Endothelial cell of umbilical vein (primary cell): ENCODE data around the gene DGLUCY. TPM values are rescaled to one million over a fixed set of nuclear protein-coding genes. Genes with fewer than 3 reads are reported as not detected.

Experiments used
- BruUV-seq: library from RNA; stranded (reverse); fragments of 400-500 nt; replicated peaks from 2 replicates; lab custom pipeline; 2021; lab: Mats Ljungman, UMichigan
- CTCF ChIA-PET: fragments of 300-600, 350-600 bp; sonication (Branson Sonifier 250); formaldehyde crosslinking; loops from one replicate; lab custom pipeline; 2021; ENCODE audit warnings: antibody characterized with exemption, inconsistent platforms; lab: Charles Lee
- POLR2A ChIA-PET: fragments of 300-600, 350-600 bp; sonication (Branson Sonifier 250); formaldehyde crosslinking; loops from one replicate; lab custom pipeline; 2021; ENCODE audit warnings: antibody characterized with exemption, inconsistent platforms; lab: Charles Lee
- DNase-seq: peaks from one replicate; pipeline ENCODE4 v3.0.0-alpha.2; 2011; ENCODE audit warnings: low read depth, low spot score
- FAIRE-seq: peaks from 2 replicates; lab custom pipeline; 2011; peaks lifted over from hg19 to GRCh38; lab: Jason Lieb, UNC
- H2AFZ ChIP-seq: 2 replicates; pipeline ENCODE4 v1.6.0; 2012; ENCODE audit warnings: low read depth, low read length, control low read depth, inconsistent platforms
- H3K27ac ChIP-seq: 2 replicates; pipeline ENCODE4 v1.5.1; 2011; ENCODE audit warnings: low read depth, mild to moderate bottlenecking, control low read depth, low read length, moderate library complexity; ENCODE audit not compliant: insufficient read depth
- H3K27me3 ChIP-seq, 2 experiments: 2 replicates each; pipeline versions ENCODE4 v1.6.0 to v1.6.1; 2011; ENCODE audit warnings: low read length in 2 of 2, mixed read lengths in 1 of 2; ENCODE audit not compliant: control insufficient read depth in 2 of 2, insufficient read depth in 2 of 2
- H3K36me3 ChIP-seq, 2 experiments: 2 replicates in 1 of 2; 3 replicates in 1 of 2; pipeline ENCODE4 v1.5.1; 2011; ENCODE audit warnings: low read length in 2 of 2, mild to moderate bottlenecking in 1 of 2, moderate library complexity in 1 of 2; ENCODE audit not compliant: control insufficient read depth in 2 of 2, insufficient read depth in 2 of 2; ENCODE audit errors: extremely low read depth in 1 of 2
- H3K4me1 ChIP-seq: 3 replicates; pipeline ENCODE4 v1.5.1; 2011; ENCODE audit warnings: mild to moderate bottlenecking, low read length; ENCODE audit not compliant: control insufficient read depth, insufficient read depth; ENCODE audit errors: extremely low read depth
- H3K4me2 ChIP-seq: 2 replicates; pipeline ENCODE4 v1.6.1; 2011; ENCODE audit warnings: low read length, control low read depth, mixed read lengths; ENCODE audit not compliant: insufficient read depth
- H3K4me3 ChIP-seq, 3 experiments: fragments of 200-600 bp in 1 of 3; sonication (generic), shearing (Covaris generic) in 1 of 3; replicated peaks in 1 of 3; 2 replicates each; pipeline ENCODE4 v1.5.1; 2011 to 2016; ENCODE audit warnings: control low read depth in 3 of 3, low read length in 3 of 3, mild to moderate bottlenecking in 2 of 3, inconsistent platforms in 1 of 3, low read depth in 1 of 3, moderate library complexity in 1 of 3; ENCODE audit not compliant: insufficient read depth in 1 of 3
- H3K79me2 ChIP-seq: 2 replicates; pipeline ENCODE4 v1.6.0; 2012; ENCODE audit warnings: low read length, inconsistent platforms; ENCODE audit not compliant: control insufficient read depth, insufficient read depth
- H3K9ac ChIP-seq: replicated peaks from 2 replicates; pipeline ENCODE3; 2011; ENCODE audit warnings: low read length, control low read depth; ENCODE audit not compliant: insufficient read depth; ENCODE audit errors: extremely low read depth
- H3K9me1 ChIP-seq: replicated peaks from 3 replicates; pipeline ENCODE4 v1.6.0; 2011; ENCODE audit warnings: mild to moderate bottlenecking, low read length; ENCODE audit not compliant: control insufficient read depth, insufficient read depth; ENCODE audit errors: extremely low read depth
- H3K9me3 ChIP-seq: replicated peaks from 2 replicates; pipeline ENCODE4 v1.5.1; 2012; ENCODE audit warnings: low read length, inconsistent platforms; ENCODE audit not compliant: control insufficient read depth, insufficient read depth
- H4K20me1 ChIP-seq: replicated peaks from 2 replicates; pipeline ENCODE3; 2011; ENCODE audit warnings: mild to moderate bottlenecking, low read length; ENCODE audit not compliant: control insufficient read depth, insufficient read depth; ENCODE audit errors: extremely low read depth
- EZH2 ChIP-seq: IDR thresholded peaks from 2 replicates; pipeline ENCODE4 v1.6.1; 2012; ENCODE audit warnings: borderline replicate concordance, low read depth, mild to moderate bottlenecking, moderate library complexity, low read length, inconsistent platforms; ENCODE audit not compliant: severe bottlenecking
- FOS ChIP-seq: IDR thresholded peaks from 2 replicates; pipeline ENCODE4 v1.6.1; 2011; ENCODE audit warnings: mild to moderate bottlenecking, low read length, moderate library complexity, borderline replicate concordance; ENCODE audit not compliant: insufficient read depth
- GATA2 ChIP-seq: IDR thresholded peaks from 2 replicates; pipeline ENCODE4 v1.7.0; 2011; ENCODE audit warnings: low read depth, mild to moderate bottlenecking, moderate library complexity, mixed read lengths, low read length; ENCODE audit not compliant: insufficient read length, insufficient read depth
- JUN ChIP-seq: IDR thresholded peaks from 2 replicates; pipeline ENCODE4 v1.6.1; 2011; ENCODE audit warnings: borderline replicate concordance, low read depth; ENCODE audit not compliant: insufficient read length, insufficient read depth
- MAX ChIP-seq: IDR thresholded peaks from 2 replicates; pipeline ENCODE4 v1.6.1; 2011; ENCODE audit not compliant: insufficient read depth, insufficient read length
- MYC ChIP-seq: IDR thresholded peaks from one replicate; pipeline ENCODE4 v1.6.1; 2011; ENCODE audit warnings: mild to moderate bottlenecking, low read depth, low read length
- POLR2A ChIP-seq: IDR thresholded peaks from 2 replicates; pipeline ENCODE4 v1.6.1; 2012; ENCODE audit warnings: low read depth, mild to moderate bottlenecking, control low read depth, low read length
- POLR2AphosphoS5 ChIP-seq: IDR thresholded peaks from 2 replicates; pipeline ENCODE4 v1.6.1; 2012; ENCODE audit warnings: low read depth, mild to moderate bottlenecking, control low read depth, low read length, moderate library complexity; ENCODE audit not compliant: insufficient read depth
- dilution Hi-C: fragments of 300-500 bp; cut with MboI; formaldehyde crosslinking; loops from one replicate; pipeline ENCODE4 v1.15.0; 2019; ENCODE audit warnings: low sequenced_read_pairs; ENCODE audit not compliant: extremely low pct_ligation_motif_present
- intact Hi-C: fragments of 100-400 bp; cut with micrococcal nuclease; formaldehyde crosslinking; loops from one replicate; pipeline ENCODE4 v1.10.0; 2022
- polyA plus RNA-seq, 4 experiments: library from polyadenylated mRNA; depleted of rRNA in 3 of 4; stranded (reverse) in 3 of 4; unstranded in 1 of 4; fragments of >200 nt; gene quantifications; 2 replicates each; pipeline versions ENCODE4 v1.2.1 to v1.2.3, GENCODE V29; 2011 to 2012; ENCODE audit warnings: missing spikeins in 1 of 4
- total RNA-seq: library from RNA; stranded (reverse); gene quantifications from 2 replicates; pipeline ENCODE4 v1.2.3, GENCODE V29; 2021
- TF ChIP-seq, protein P1 (sequence below), 2 donors: IDR thresholded peaks; 1 replicate in 1 of 2; 2 replicates in 1 of 2; pipeline ENCODE4 v1.5.1; 2011; ENCODE audit warnings: low read length in 2 of 2, mild to moderate bottlenecking in 2 of 2, moderate library complexity in 2 of 2, control low read depth in 1 of 2, inconsistent platforms in 1 of 2, low read depth in 1 of 2; ENCODE audit not compliant: insufficient read depth in 1 of 2; ENCODE audit errors: extremely low read depth in 1 of 2

The DGLUCY gene
- total and polyA plus RNA-seq, 2 donors (not counting 3 experiments of a cell fraction or from before 2014, with no cell fraction given): 40.9 to 65.6 TPM

GRCh38 chr14:91068642-91069041 lies 45.2 kb upstream of the DGLUCY start:
- no peaks in the 10 kb centered on the region for H3K79me2 ChIP-seq
- TF ChIP-seq, protein P1, sequence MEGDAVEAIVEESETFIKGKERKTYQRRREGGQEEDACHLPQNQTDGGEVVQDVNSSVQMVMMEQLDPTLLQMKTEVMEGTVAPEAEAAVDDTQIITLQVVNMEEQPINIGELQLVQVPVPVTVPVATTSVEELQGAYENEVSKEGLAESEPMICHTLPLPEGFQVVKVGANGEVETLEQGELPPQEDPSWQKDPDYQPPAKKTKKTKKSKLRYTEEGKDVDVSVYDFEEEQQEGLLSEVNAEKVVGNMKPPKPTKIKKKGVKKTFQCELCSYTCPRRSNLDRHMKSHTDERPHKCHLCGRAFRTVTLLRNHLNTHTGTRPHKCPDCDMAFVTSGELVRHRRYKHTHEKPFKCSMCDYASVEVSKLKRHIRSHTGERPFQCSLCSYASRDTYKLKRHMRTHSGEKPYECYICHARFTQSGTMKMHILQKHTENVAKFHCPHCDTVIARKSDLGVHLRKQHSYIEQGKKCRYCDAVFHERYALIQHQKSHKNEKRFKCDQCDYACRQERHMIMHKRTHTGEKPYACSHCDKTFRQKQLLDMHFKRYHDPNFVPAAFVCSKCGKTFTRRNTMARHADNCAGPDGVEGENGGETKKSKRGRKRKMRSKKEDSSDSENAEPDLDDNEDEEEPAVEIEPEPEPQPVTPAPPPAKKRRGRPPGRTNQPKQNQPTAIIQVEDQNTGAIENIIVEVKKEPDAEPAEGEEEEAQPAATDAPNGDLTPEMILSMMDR (IDR thresholded peaks at IDR 0.05; ENCODE audit: extremely low read depth in 1 of 2, insufficient read depth in 1 of 2, low read depth in 1 of 2, low read length in 2 of 2): no peak
- TF ChIP-seq MYC (no peak), POLR2A (no peak), JUN (no peak), POLR2AphosphoS5 (no peak), FOS (no peak), EZH2 (no peak), MAX (no peak), GATA2 (no peak)
- H3K27ac ChIP-seq: no peak overlapping the region
- H3K4me1 ChIP-seq: no peaks in the 10 kb centered on the region
- H3K4me3 ChIP-seq: no peak overlapping the region
- no TSS peak for BruUV-seq
- ChIA-PET CTCF (no interaction called here), POLR2A (no interaction called here)
- H3K4me2 ChIP-seq: no peak overlapping the region
- dilution Hi-C loops (no loop called here), intact Hi-C loops (loop anchor here (10.0 kb wide), 1 partner anchor 346 kb away; the partner anchor contains the start of gene CCDC88C)
- H3K9me3 ChIP-seq: no peaks in the 10 kb centered on the region
- DNase-seq: no peak
- H3K27me3 ChIP-seq: no peaks in the 10 kb centered on the region
- H3K9ac ChIP-seq: no peak overlapping the region
- FAIRE-seq: no peak
- H4K20me1 ChIP-seq: no peaks in the 10 kb centered on the region
- no peak overlapping the region for H2AFZ ChIP-seq
- no peaks in the 10 kb centered on the region for H3K36me3 ChIP-seq
- no peaks in the 10 kb centered on the region for H3K9me1 ChIP-seq
